H1 (cell line): ENCODE results near the gene CAPN13.

Source experiments
- EP300 ChIP-seq, 2 experiments: IDR thresholded peaks; 1 replicate in 1 of 2; 2 replicates in 1 of 2; pipeline ENCODE4 v1.6.1; 2011 to 2012; ENCODE audit warnings: low read depth in 2 of 2, low read length in 2 of 2, mild to moderate bottlenecking in 2 of 2, borderline replicate concordance in 1 of 2, inconsistent platforms in 1 of 2, moderate library complexity in 1 of 2
- EZH2 ChIP-seq: fragments of 200-600 bp; sonication (generic); IDR thresholded peaks from 2 replicates; pipeline ENCODE4 v1.7.1; 2012; ENCODE audit warnings: low read depth, mild to moderate bottlenecking, moderate library complexity, low read length, inconsistent platforms; ENCODE audit not compliant: severe bottlenecking
- GABPA ChIP-seq: IDR thresholded peaks from 2 replicates; pipeline ENCODE4 v1.6.1; 2011; ENCODE audit warnings: mild to moderate bottlenecking, low read length, moderate library complexity, borderline replicate concordance; ENCODE audit not compliant: insufficient read depth
- HDAC6 ChIP-seq: IDR thresholded peaks from one replicate; pipeline ENCODE4 v1.7.1; 2012; ENCODE audit warnings: low read depth, mild to moderate bottlenecking, inconsistent platforms, low read length, moderate library complexity
- POLR2A ChIP-seq, 2 experiments: IDR thresholded peaks; 1 replicate in 1 of 2; 2 replicates in 1 of 2; pipeline ENCODE4 v1.6.1; 2011; ENCODE audit warnings: low read depth in 2 of 2, low read length in 2 of 2, mild to moderate bottlenecking in 2 of 2; ENCODE audit errors: control extremely low read depth in 1 of 2
- POLR2AphosphoS5 ChIP-seq: IDR thresholded peaks from 2 replicates; pipeline ENCODE4 v1.6.1; 2011; ENCODE audit warnings: low read depth, low read length
- SP4 ChIP-seq: IDR thresholded peaks from 2 replicates; pipeline ENCODE4 v1.6.1; 2012; ENCODE audit warnings: low read length, inconsistent platforms
- TAF7 ChIP-seq: optimal IDR thresholded peaks from 2 replicates; pipeline ENCODE3; 2011; ENCODE audit warnings: low read depth, mild to moderate bottlenecking, inconsistent platforms, low read length, moderate library complexity, borderline replicate concordance
- ZNF274 ChIP-seq: IDR thresholded peaks from 2 replicates; pipeline ENCODE4 v1.7.0; 2012; ENCODE audit warnings: low read length, borderline replicate concordance; ENCODE audit errors: extremely low read depth
- TF ChIP-seq, protein P1 (sequence below), 3 experiments: IDR thresholded peaks; 1 replicate in 2 of 3; 2 replicates in 1 of 3; pipeline versions ENCODE4 v1.5.1 to v1.6.1; 2011; ENCODE audit warnings: low read length in 3 of 3, mild to moderate bottlenecking in 3 of 3, inconsistent platforms in 2 of 3, low read depth in 1 of 3, moderate library complexity in 1 of 3; ENCODE audit not compliant: insufficient read depth in 1 of 3; ENCODE audit errors: control extremely low read depth in 1 of 3
- TF ChIP-seq, protein P2 (sequence below): IDR thresholded peaks from 2 replicates; pipeline ENCODE4 v1.6.1; 2012; ENCODE audit warnings: low read length, inconsistent platforms

DNA sequence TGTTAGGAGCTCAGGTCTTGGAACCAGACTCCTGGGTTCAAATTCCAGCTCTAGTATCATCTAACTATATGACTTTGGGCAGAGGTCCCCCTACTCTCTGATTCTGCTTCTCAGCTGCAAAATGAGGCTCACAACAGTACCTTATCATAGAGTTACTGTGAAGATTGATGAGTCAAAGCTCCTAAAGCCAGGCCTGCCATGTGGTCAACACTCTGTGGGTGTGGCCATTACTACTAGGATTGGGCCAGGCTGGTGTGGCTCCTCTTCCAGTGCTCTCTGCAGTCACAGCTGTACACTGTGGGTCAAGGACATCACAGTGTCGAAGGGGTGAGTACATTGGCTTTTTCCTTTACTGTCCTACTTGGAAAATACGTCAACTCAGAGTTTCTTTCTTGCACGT is 22.6 kb downstream of the CAPN13 start:
- no peak for TF ChIP-seq SP4
- no peak for TF ChIP-seq ZNF274
- no peak for TF ChIP-seq HDAC6
- TF ChIP-seq EZH2 = no peak
- TF ChIP-seq, protein P1, sequence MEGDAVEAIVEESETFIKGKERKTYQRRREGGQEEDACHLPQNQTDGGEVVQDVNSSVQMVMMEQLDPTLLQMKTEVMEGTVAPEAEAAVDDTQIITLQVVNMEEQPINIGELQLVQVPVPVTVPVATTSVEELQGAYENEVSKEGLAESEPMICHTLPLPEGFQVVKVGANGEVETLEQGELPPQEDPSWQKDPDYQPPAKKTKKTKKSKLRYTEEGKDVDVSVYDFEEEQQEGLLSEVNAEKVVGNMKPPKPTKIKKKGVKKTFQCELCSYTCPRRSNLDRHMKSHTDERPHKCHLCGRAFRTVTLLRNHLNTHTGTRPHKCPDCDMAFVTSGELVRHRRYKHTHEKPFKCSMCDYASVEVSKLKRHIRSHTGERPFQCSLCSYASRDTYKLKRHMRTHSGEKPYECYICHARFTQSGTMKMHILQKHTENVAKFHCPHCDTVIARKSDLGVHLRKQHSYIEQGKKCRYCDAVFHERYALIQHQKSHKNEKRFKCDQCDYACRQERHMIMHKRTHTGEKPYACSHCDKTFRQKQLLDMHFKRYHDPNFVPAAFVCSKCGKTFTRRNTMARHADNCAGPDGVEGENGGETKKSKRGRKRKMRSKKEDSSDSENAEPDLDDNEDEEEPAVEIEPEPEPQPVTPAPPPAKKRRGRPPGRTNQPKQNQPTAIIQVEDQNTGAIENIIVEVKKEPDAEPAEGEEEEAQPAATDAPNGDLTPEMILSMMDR (IDR thresholded peaks at IDR 0.05; ENCODE audit: control extremely low read depth in 1 of 3, insufficient read depth in 1 of 3, low read depth in 1 of 3, low read length in 3 of 3) = no peak
- TF ChIP-seq, protein P2, sequence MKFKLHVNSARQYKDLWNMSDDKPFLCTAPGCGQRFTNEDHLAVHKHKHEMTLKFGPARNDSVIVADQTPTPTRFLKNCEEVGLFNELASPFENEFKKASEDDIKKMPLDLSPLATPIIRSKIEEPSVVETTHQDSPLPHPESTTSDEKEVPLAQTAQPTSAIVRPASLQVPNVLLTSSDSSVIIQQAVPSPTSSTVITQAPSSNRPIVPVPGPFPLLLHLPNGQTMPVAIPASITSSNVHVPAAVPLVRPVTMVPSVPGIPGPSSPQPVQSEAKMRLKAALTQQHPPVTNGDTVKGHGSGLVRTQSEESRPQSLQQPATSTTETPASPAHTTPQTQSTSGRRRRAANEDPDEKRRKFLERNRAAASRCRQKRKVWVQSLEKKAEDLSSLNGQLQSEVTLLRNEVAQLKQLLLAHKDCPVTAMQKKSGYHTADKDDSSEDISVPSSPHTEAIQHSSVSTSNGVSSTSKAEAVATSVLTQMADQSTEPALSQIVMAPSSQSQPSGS = no peak
- no peak for TF ChIP-seq EP300 (IDR thresholded peaks at IDR 0.05; ENCODE audit: borderline replicate concordance in 1 of 2, low read depth in 2 of 2, low read length in 2 of 2)
- no peak for TF ChIP-seq POLR2A (IDR thresholded peaks at IDR 0.05; ENCODE audit: control extremely low read depth in 1 of 2, low read depth in 2 of 2, low read length in 2 of 2)
- TF ChIP-seq POLR2AphosphoS5 = no peak
- no peak for TF ChIP-seq TAF7
- no peak for TF ChIP-seq GABPA
